Activated CD4-positive, alpha-beta T cell treated with anti-CD3 and anti-CD28 coated beads for 4 hours (primary cell): ENCODE results near the gene NPDC1.
"Not testable (repeated sequence)": the region's sequence is repeated elsewhere in the genome, so short reads cannot be mapped to it uniquely, and the experiment has no call there.

Source experiments
- DNase-seq, 2 donors: peaks; one replicate each; pipeline ENCODE4 v3.0.0-alpha.2; 2020

The NPDC1 gene

GRCh38 chr9:137009217-137009616, 36.8 kb downstream of the NPDC1 start:
- no peak for DNase-seq

- no peak for DNase-seq
Measured at GRCh38 chr9:137008312-137008711, 37.7 kb downstream of the NPDC1 start.

- no peak for DNase-seq
Measured at GRCh38 chr9:137007816-137008270, 38.1 kb downstream of the NPDC1 start.

GRCh38 chr9:137007108-137007815, 38.7 kb downstream of the NPDC1 start:
- no peak for DNase-seq

GRCh38 chr9:137006116-137007003, 39.6 kb downstream of the NPDC1 start:
- DNase-seq = no peak

- DNase-seq = not testable (repeated sequence)
Measured at GRCh38 chr9:137004285-137004684, 41.7 kb downstream of the NPDC1 start.

- no peak for DNase-seq
Measured at GRCh38 chr9:137002646-137003041, 43.3 kb downstream of the NPDC1 start.

- DNase-seq = no peak
Measured at GRCh38 chr9:137001857-137002645, 43.9 kb downstream of the NPDC1 start.

- no peak for DNase-seq
Measured at GRCh38 chr9:137000177-137000930, 45.6 kb downstream of the NPDC1 start.

GRCh38 chr9:136997830-136998234, 48.1 kb downstream of the NPDC1 start:
- no peak for DNase-seq

GRCh38 chr9:136997371-136997770, 48.6 kb downstream of the NPDC1 start:
- no peak for DNase-seq

GRCh38 chr9:136996361-136997292, 49.4 kb downstream of the NPDC1 start, which contains the start of gene CLIC3:
TSS of gene CLIC3 (minus strand) at chr9:136996568. CDS start at chr9:136996543, 25 bp downstream.
- DNase-seq = peak; percentile 22 to 45

GRCh38 chr9:136995772-136996311, 50.1 kb downstream of the NPDC1 start:
- DNase-seq = no peak

- no peak for DNase-seq
Measured at GRCh38 chr9:136995362-136995761, 50.6 kb downstream of the NPDC1 start.

- DNase-seq = no peak
Measured at GRCh38 chr9:136994888-136995230, 51.1 kb downstream of the NPDC1 start.

GRCh38 chr9:136994180-136994887, 51.6 kb downstream of the NPDC1 start:
- DNase-seq = no peak

GRCh38 chr9:136992819-136993369, 53.1 kb downstream of the NPDC1 start:
- DNase-seq = no peak

GRCh38 chr9:136991993-136992818, 53.8 kb downstream of the NPDC1 start, which contains the start of gene PAXX:
TSS of gene PAXX (plus strand) at chr9:136992422. CDS start at chr9:136992444, 22 bp downstream.
- DNase-seq = peak; percentile 91 to 93
